Liver (tissue), 3 donors: ENCODE measurements around the gene CES2.

Experiments
- ATF3 ChIP-seq: IDR thresholded peaks from 2 replicates; pipeline ENCODE4 v1.6.1; 2016; ENCODE audit warnings: antibody characterized with exemption
- CTCF ChIP-seq: fragments of 150-350 bp; IDR thresholded peaks from 2 replicates; pipeline ENCODE4 v1.5.1; 2017; ENCODE audit warnings: improper control_type of control experiment, low read depth, low read length; ENCODE audit not compliant: missing input control
- FOXA1 ChIP-seq: IDR thresholded peaks from 2 replicates; pipeline ENCODE4 v1.6.1; 2016; ENCODE audit warnings: antibody characterized with exemption
- GABPA ChIP-seq, 2 donors: IDR thresholded peaks in 1 of 2; conservative IDR thresholded peaks in 1 of 2; 2 replicates each; pipeline ENCODE4 v1.6.1; 2016; ENCODE audit warnings: antibody characterized with exemption in 2 of 2, mild to moderate bottlenecking in 1 of 2, moderate library complexity in 1 of 2
- JUND ChIP-seq, 2 donors: IDR thresholded peaks; 2 replicates each; pipeline ENCODE4 v1.6.1; 2016; ENCODE audit warnings: antibody characterized with exemption in 2 of 2
- MAX ChIP-seq: IDR thresholded peaks from 2 replicates; pipeline ENCODE4 v1.6.1; 2016; ENCODE audit warnings: antibody characterized with exemption
- NR2F2 ChIP-seq: IDR thresholded peaks from 2 replicates; pipeline ENCODE4 v1.6.1; 2016; ENCODE audit warnings: antibody characterized with exemption
- RAD21 ChIP-seq, 2 donors: IDR thresholded peaks; 2 replicates each; pipeline ENCODE4 v1.6.1; 2016; ENCODE audit warnings: antibody characterized with exemption in 2 of 2, mild to moderate bottlenecking in 2 of 2
- REST ChIP-seq: IDR thresholded peaks from 2 replicates; pipeline ENCODE4 v1.6.1; 2016; ENCODE audit warnings: antibody characterized with exemption, mild to moderate bottlenecking
- TAF1 ChIP-seq: conservative IDR thresholded peaks from 2 replicates; pipeline ENCODE4 v1.6.1; 2016; ENCODE audit warnings: antibody characterized with exemption, mild to moderate bottlenecking
- ZBTB33 ChIP-seq: IDR thresholded peaks from 2 replicates; pipeline ENCODE4 v1.6.1; 2016; ENCODE audit warnings: antibody characterized with exemption
- donor health status: healthy.
- donor health status: healthy.

DNA sequence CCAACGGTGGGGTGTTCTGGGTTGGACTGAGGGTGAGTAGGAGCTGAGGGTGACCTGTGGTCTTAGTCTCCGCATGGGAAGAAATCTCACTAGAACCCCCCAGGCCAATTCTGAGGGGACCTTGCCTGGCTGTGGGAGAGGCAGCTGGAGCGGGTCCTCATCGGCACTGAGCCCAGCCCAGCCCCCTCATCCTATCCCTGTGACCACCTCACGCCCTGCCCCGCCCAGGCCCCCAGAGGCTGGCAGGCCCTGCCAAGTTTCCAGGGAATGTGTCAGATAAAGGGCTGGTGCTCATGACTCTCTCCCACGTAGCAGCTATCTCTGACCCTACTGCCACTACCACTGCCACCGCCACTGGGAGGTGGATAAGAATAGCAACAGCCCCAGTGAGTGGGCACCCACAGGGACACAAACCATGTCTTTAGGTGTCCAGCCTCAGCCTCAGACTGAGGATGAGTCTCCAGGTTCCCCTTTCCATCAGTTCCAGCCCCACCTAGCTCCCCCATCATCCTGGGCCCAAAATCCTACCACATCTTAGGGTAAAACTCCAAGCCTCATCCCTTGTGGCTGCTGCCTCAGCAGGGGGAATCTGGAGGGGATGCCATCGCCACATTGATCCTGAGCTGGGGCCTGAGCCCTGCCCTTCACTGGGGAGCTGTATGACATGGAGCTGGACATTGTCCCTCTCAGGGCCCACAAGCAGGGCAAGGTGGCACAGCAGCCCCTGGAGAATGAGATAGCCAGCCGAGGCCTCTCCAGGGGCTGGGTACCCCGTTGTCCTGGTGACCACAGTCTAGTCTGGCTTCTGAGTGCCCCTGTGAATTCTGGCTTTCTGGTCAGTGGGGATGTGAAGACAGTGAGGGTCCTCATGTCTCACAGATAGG is 31.5 kb upstream of the CES2 start:
- TF ChIP-seq RAD21 (IDR thresholded peaks at IDR 0.05) (no peak), CTCF (no peak), JUND (IDR thresholded peaks at IDR 0.05) (no peak), MAX (no peak), ZBTB33 (no peak), REST (no peak), GABPA (IDR thresholded peaks at IDR 0.05 in 1 of 2, conservative IDR thresholded peaks at IDR 0.05 in 1 of 2) (no peak), ATF3 (no peak), FOXA1 (no peak), TAF1 (no peak), NR2F2 (no peak)
